Stimulated activated CD4-positive, alpha-beta T cell treated with anti-CD3 and anti-CD28 coated beads, Interleukin-1b, Interleukin-23, amount 100 ng/mL, for 1 hour (primary cell): ENCODE measurements around the gene TRIM73.
"Not testable (repeated sequence)": the region's sequence is repeated elsewhere in the genome, so short reads cannot be mapped to it uniquely, and the experiment has no call there.

Experiments used
- DNase-seq, 2 donors: peaks; one replicate each; pipeline ENCODE4 v3.0.0-alpha.2; 2020; ENCODE audit warnings: low read depth in 2 of 2

Gene TRIM73

DNA sequence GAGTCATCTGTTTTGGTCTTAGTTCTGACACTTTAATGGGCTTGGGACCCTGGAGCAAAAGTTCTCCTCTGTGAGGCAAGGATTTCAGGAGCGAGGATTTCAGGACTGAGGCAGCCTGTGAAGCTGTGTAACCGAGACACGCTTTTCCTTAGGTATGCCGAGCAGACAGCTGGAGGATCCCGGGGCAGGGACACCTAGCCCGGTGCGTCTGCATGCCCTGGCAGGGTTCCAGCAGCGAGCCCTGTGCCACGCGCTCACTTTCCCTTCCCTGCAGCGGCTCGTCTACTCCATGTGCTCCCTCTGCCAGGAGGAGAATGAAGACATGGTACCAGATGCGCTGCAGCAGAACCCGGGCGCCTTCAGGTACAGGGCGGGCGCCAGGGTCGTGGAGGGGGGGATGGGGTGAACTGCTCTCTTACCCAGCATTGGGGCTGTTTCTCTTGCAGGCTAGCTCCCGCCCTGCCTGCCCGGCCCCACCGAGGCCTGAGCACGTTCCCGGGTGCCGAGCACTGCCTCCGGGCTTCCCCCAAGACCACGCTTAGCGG is 20.5 kb downstream of the TRIM73 start:
- not testable (repeated sequence) for DNase-seq

DNA sequence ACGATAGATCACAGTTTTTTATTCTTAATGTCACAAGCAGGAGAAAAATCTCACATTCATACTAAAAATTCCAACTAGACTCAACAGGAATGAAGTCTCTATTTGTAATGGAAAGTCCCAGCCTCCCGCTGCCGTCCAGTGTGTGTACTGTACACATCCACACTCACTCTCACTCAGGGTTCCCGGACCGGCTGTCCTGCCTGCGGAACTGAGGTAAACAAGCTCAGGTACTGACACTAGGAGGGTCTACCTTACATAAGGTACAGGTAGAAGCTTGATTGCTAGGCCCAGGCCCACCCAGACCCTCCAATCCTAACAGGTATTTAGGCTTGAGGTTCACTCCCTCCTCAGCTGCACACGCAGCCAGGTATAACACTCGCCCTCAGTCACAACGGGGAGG is 21.4 kb downstream of the TRIM73 start:
- not testable (repeated sequence) for DNase-seq

DNA sequence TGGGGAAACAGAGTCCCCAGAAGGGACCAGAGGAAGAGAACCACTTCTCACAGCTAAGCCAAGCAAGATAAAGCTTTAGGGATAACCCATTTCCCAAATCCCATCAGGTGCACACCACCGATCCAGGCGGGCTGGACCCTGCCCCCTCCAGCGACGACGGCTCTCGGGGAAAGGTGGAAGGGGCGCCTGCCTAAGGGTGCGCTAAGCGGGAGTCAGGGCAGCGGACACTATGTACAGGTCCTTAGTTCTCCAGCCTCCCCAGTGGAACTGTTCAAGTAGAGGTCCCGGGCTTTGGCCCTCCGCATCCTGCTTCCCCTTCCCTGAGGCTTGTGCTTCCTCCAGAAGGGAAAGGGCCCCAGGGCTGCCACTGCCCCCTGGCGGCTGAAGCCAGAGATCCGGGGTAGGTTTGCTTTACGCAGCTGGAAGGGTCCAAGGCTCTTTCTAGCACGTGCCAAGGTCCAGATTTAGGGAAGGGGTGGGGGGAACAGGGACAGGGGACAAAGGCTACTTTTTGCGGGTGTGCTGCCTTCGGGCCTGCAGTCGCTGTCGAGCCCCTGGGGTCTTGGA is 22.9 kb downstream of the TRIM73 start:
- not testable (repeated sequence) for DNase-seq

DNA sequence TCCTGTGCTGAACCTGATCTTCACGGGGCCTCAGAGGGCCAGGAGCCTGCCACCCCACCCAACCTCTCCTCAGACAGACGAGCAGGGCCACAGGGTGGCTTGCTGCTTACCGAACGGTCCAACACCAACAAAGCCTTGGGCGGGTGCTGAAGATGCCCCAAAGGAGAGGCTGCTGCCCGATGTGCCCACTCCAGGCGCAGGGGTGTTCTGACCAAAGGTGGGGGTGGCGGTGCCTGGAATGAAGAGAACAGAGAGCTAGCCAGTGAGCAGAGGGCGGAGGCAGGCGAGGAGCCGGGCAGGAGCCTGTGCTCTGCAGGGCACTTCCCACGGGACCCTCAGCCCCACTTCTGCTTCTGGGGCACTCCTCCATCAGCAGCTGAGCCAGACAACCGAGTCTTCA is 23.8 kb downstream of the TRIM73 start:
- not testable (repeated sequence) for DNase-seq

- not testable (repeated sequence) for DNase-seq
Observed at GRCh38 chr7:75419693-75420092, 24.3 kb downstream of the TRIM73 start.

GRCh38 chr7:75420152-75420551 is 24.7 kb downstream of the TRIM73 start:
- DNase-seq: not testable (repeated sequence)

DNA sequence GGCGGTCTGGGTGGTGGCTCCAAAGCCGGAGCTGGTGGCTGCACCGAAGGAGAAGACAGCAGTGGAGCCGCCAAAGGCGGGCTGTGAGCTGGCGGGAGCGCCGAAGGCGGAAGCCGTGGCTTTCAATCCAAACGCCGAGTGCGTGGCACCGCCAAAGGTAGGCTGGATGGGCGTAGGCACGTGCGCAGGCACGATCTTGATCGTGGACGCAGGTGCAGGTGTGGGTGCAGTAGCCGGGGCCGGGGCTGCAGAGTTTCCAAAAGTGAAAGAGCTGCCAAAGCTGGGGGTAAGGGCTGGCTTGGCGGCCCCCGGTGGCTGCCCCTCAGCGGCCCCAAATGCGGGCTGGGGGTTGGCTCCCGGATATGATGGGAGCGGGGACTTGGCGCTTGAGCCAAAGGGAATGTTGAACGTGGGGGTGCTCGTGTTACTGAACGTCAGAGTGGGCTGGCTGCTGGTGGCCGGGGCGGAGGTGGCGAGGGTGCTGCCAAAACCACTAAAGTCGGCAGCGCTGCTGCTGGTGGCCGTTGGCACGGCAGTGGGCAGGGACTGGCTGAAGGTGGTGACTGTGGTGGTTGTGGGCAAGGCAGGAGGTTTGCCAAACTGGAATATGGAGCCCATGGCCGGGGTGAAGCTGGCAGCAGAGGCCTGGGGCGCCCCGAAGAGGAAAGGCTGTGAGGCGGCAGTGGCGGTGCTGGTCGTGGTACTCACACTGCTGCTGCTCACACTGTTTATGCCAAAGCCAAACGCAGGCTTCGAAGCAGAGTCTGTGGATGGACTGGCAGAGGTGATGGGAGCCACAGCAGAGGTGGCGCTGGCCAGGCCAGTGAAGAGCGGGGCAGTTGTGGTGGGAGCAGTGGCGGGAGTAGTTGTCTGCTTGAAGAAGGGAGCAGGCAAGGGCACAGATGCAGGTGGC is 26.6 kb downstream of the TRIM73 start:
- DNase-seq: not testable (repeated sequence)

- not testable (repeated sequence) for DNase-seq
Observed at GRCh38 chr7:75423481-75423880, 28.1 kb downstream of the TRIM73 start.

DNA sequence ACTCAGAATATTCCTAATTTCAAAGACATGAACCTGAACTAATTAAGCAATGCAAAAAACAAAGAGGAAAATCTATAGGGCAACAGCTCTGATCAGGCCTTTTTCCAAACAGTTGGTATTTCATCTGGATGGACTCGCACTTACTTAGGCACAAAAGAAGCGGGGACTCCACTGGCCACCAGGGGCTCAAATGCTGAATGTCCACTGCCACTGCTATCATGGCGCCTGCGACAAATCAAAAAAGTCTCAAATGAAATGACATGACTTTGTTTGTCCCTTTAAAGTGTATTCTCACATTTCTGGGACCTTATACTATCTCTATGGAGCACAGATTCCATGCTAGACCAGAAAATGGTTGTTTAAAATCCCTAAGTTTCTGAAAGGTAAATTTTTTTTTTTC is 43.6 kb downstream of the TRIM73 start:
- not testable (repeated sequence) for DNase-seq

DNA sequence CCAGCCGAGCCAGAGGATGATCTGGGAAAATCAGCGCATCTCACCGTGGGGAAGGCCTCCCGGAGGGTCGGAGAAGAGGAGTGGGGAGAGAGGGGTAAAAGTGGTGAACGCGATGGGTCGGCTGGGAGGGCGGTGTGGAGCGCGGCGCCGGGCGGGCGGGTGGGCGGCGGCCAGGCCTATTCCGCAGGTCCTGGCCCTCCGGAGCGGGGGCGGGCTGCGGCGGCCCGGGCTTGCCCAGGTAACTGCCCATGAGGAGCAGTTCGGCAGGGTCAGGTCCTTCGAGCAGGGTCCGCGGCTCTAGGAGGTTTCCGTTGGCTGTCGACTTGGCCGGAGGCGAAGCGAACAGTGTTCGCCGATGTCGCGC is 46.7 kb downstream of the TRIM73 start:
- DNase-seq: not testable (repeated sequence)

DNA sequence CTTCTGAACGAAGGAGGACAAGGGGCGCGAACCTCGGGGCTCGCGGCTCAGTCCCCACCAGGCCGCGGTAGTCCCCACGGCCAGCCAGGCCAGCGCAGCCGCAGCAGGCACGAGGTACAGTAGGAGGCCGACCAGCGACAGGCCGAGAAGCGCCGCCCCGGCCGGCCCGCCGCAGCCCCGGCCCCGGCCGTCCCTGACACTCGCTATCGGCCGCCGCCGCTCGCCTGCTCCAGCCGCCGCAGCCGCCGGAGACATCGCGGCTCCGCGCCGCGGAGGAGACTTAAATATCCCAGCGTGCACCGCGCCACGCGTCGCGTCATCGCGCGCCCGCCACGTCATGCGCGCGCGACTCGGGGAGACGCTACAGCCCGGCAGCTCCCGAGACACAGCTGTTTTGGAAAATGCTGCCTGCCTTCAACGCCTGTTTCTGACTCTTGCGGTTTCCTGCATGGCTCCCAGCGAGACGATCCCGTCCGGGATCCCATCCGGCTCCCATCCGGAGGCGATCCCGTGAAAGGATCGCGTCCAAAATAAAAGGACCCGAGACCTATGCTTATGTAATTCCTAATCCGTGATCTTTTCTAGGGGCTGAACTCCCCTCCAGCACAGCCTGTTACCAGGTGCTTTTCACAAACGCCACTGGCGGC is 47.2 kb downstream of the TRIM73 start:
- not testable (repeated sequence) for DNase-seq

- not testable (repeated sequence) for DNase-seq
Observed at GRCh38 chr7:75449946-75450345, 54.5 kb downstream of the TRIM73 start.

DNA sequence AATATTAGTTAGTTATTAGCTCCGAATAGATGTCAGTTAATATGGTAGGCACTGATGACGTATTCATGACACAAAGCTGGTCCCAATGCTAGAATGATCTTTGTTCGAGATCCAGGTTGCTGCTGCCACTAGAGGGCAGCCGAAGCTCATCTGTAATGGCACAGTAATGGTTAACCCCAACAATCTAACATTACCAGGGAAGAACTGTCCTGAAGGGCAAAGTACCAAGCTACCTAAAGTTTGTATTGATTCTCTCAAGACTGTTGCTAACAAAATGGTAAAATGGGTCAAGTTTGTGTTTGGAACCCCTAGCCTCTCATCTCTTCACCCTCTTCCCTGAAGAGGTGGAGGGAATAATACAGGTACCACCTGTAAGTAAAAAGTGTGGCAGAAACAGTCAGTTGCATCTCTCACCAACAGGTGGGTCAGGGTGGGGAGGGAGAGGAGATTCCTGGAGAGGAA is 57.1 kb downstream of the TRIM73 start:
- DNase-seq: not testable (repeated sequence)
